Activated CD8-positive, alpha-beta memory T cell treated with anti-CD3 and anti-CD28 coated beads for 36 hours (primary cell): ENCODE data around the gene KRT71. TPM values are rescaled to one million over a fixed set of nuclear protein-coding genes. Genes with fewer than 3 reads are reported as not detected.

ENCODE experiments used
- CTCF ChIA-PET: fragments of 350-600 bp; sonication (Branson Sonifier 250); formaldehyde crosslinking; loops from one replicate; lab custom pipeline; 2021; ENCODE audit warnings: antibody characterized with exemption; lab: Charles Lee
- POLR2A ChIA-PET: fragments of 350-600 bp; sonication (Branson Sonifier 250); formaldehyde crosslinking; loops from one replicate; lab custom pipeline; 2021; ENCODE audit warnings: antibody characterized with exemption; lab: Charles Lee
- total RNA-seq, 2 experiments: library from RNA; stranded (reverse); gene quantifications; one replicate each; pipeline ENCODE4 v1.2.3, GENCODE V29; 2021

The KRT71 gene
- total RNA-seq, 2 experiments from 2014 or later: not detected

DNA sequence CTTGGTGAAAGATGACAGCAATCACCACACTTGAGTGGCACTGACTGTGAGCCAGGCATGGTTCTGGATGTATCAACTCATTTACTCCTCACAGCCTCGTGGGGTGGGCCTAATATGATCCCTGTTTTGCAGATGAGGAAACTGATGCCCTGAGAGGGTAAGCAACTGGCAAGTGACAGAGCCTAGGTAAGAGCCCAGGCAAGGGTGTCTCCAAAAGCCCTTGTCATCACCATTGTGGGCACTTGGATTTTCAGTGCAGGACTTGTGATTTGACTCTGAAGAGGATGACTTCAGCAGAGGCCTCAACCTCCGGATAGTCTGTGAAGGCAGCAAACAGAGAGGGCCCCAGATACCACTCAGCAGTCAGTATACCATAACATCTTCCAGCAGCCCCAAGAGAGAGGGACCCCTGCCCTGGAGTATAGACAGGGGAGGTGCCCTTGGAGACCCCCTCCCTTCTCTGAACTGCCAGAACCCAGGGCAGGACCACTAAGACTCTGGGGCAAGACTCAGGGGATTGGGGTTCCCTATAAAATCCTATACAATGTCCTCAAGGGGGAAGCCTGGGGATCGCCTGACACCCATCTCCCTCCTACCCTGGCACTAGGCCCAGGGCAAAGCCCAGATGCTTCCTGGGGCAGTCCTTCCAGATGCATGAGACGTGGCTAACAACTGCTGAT, 25.7 kb downstream of the KRT71 start:
- CTCF ChIA-PET: no interaction called here
- POLR2A ChIA-PET: no interaction called here

DNA sequence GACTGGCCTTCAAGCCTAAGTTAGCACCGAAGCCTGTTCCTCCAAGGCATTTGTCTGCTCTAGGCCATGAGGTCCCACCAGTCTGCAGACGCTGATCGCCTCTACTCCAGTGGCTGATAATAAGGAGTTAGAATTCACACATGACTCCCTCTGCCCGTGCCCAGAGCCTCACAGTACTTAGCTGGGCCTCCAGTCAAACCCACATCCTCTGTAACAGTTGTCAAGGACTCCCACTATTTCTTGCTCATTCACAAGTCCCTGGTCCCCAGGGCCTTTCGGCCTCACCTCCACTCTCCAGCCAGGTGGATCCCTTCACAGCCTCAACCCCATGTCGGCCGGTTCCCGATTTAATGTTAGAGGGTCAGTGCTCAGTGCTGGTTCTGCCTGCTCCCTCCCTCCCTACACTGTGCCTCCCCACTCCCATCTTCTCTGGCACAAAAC, 26.4 kb downstream of the KRT71 start:
- ChIA-PET POLR2A (no interaction called here), CTCF (no interaction called here)

DNA sequence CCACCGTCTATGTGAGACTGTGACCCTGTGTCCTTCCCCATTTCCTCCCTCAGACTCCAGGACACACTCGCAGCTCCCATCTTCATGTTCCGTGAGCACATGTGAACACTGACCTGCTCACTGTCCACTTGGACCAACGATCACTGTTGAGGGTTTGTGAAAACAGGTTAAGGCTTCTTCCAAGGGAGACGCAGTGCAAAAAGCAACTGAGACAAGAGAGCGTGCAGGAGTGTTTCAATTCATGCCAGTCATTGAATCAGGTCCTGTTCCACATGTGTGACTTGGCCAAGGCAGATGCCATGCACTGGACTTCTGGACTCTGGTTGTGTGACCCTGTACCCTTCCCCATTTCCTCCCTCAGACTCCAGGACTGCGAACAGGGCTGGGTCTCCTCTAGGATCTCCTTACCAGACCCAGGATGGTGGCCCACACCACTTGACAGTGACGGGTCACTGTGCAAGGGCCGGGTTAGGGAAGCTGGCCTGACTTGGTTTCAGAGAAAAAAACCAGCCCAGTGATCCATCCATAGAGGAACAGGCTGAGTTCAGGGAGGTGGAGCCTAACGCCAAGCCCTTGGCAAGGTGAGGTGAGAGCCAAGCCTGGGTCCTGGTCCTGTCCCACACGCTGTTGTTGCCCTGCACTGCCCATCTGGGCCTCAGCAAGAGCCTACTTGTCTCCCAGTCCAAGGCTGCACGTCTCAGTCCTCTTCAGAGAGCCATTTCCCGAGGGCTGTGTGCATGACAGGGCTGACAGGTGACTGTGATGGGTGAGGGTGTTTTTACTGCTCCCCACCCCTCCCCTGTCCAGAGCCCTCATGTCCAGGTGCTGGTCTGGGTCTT, 27.1 kb downstream of the KRT71 start:
- ChIA-PET CTCF (no interaction called here), POLR2A (no interaction called here)

DNA sequence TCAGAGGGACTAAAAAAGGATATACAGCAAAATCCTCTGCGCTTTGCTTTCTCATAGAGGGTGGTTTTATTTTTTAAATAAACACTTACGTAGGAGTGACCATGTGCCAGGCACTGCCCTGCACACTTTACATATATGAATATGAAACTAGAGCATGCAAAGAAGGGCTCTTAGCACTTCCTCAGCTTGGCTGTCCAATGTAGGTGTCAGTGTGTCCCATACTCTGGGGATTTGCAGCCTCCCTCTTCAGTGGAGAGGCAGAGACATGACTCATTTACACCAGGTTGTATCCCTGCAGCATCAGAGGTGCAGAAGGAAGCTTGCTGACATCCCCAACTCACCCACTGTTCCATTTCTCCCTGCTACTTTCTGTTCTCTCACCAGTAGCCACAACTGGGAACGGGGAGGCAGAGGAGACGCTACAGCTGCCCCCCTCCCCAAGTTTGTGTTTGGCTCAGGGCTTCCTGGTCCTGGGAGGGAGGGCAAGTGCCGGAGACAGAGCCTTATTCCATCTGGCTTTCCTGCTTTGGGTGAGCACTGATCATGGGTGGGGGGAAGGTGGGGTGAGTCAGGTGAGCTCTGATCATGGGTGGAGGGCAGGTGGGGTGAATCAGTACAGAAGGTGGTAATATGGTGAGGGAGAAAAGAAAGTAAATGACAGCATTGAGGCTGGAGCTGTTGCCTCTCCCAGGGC, 27.9 kb downstream of the KRT71 start:
- CTCF ChIA-PET: no interaction called here

DNA sequence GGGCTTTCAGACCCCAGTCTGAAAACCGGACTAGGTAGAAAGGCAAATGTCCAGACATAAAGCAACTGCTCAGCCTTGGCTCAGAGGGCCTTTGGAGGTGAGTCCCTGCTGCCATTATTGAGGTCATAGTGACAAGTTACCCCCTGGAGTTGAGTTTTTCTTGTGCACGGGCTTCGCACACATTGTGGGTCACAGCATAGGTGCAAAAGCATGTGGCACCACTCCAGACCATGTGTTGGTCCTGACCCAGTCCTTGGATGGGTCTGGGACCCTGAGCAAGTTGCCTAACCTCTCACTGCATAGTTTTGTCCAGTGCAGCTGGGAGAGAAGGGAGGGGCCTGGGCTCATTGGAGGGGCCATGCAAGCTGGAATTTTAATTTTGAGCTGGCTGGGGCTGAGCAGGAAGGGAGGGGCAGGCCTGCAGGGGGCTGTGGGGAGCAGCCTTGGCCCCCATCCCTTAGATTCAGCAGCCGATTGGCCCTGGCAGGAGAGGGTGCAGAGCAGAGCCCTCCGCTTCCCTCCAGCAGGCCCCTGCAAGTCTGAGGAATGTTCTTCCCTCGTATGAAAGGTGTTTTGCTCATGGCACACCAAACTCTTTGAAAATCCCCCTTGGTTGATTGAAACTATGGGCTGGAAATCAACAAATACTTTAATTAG, 28.6 kb downstream of the KRT71 start:
- CTCF ChIA-PET: no interaction called here
- POLR2A ChIA-PET: no interaction called here

More for the DNA sequence above, 27.9 kb downstream of the KRT71 start:
- POLR2A ChIA-PET: interaction anchor here (0.6 kb wide), 1 partner anchor 492 kb away, joined by 5 read pairs; no protein-coding TSS in a partner anchor

DNA sequence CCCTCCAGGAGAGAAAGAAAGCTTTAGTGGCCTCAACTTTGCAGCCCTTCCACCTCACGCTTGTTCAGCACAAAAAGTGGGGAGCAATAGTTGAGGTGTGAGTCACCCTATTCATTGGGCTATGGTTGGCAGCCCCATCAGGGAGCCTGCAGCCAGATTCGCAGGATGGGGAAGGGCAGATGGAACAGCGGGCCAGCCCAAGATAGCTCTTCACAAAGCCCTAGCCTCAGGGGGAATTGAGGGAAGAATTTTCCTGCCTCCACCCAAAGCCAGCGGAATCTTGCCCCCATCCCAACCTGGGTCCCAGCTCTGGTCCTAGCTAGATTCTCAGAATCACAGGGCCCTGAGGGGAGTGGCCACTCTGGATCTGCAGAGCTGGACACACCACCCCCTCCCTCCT, 29.1 kb downstream of the KRT71 start:
- POLR2A ChIA-PET: no interaction called here
- CTCF ChIA-PET: no interaction called here

DNA sequence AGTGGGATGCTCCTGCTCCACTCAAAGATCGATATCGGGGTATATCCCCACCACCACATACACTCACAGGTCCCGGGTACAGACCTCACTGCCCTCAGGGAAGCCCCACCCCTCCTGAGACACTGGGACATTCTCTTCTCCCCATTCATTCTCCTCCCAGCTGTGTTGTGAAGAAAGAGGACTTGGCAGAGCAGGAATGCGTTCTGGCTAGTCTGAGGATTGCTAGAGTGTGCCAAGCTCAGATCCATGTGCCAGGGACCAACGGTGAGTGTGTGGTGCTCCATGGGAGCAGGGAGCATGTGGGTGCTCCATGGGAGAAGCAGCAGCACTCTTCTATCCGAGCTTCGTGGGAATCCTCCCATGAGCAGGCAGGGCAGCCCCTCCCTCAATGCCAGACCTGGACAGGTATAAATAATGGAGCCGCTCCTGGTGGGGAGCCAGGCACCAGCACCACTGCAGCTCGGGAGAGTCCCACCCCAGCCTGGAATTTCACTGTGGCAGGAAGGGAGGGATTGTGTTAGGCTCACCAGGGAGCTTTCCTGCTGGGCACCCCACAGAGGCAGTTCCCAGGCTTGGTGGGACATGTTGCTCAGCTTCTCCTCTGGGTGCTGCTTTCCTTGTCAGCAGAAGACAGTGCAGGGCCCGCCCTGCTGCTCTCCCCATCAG, 30.5 kb downstream of the KRT71 start:
- CTCF ChIA-PET: no interaction called here
- POLR2A ChIA-PET: no interaction called here

DNA sequence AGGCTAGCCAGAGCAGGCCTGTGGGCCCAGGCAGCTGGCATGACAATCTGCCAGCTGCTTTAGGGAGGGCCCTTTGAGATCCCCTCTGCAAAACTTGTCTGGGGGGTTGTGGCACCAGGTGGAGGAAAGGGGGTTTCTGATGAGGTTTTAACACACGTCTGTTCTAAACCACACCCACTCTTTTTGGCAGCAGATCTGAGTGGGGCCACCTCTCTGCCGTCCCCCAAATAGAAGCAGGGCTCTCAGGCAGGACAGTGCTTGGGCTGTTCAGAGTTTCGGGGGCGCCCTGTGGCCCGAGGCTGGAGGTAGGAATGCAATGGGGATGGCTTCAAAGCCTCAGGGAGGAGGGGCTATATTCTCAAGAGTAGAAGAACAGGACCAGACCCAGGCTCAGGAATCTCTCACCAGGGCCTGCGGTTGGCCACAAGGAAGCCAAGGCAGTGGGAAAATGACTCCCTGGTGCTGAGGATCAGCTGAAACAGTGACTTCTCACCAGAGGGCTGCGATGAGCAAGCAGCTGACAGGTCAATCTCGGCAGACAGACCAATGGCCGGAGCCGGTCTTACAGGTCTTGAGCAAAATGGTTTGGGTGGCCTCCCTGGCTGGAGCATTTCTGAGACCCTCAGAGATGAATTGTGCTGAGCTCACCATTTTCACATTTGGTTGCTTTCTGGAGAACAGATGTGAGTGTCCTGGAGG, 31.2 kb downstream of the KRT71 start:
- CTCF ChIA-PET: no interaction called here

DNA sequence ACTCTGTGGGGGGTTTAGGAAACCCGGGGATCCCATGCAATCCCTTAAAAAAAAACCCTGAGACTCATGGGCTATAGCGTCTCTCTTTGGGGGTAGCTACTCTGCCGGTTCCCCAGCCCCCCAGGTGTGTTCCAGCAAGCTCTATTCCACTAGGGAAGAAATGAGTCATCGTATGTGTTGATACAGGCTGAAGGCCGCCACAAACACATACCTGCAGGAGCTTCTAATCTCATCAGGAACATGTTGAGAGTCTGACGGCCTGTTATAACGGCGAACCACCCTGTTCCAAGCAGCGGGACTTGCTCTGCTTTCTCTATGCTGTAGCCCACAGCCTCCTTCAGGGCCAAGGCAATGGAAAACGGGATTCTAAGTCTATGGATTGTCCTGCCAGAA, 31.8 kb downstream of the KRT71 start:
- CTCF ChIA-PET: interaction anchor here (0.6 kb wide), 1 partner anchor 419 kb away, joined by 3 read pairs; no protein-coding TSS in a partner anchor
- POLR2A ChIA-PET: no interaction called here

More for the DNA sequence above, 31.2 kb downstream of the KRT71 start:
- POLR2A ChIA-PET: no interaction called here

DNA sequence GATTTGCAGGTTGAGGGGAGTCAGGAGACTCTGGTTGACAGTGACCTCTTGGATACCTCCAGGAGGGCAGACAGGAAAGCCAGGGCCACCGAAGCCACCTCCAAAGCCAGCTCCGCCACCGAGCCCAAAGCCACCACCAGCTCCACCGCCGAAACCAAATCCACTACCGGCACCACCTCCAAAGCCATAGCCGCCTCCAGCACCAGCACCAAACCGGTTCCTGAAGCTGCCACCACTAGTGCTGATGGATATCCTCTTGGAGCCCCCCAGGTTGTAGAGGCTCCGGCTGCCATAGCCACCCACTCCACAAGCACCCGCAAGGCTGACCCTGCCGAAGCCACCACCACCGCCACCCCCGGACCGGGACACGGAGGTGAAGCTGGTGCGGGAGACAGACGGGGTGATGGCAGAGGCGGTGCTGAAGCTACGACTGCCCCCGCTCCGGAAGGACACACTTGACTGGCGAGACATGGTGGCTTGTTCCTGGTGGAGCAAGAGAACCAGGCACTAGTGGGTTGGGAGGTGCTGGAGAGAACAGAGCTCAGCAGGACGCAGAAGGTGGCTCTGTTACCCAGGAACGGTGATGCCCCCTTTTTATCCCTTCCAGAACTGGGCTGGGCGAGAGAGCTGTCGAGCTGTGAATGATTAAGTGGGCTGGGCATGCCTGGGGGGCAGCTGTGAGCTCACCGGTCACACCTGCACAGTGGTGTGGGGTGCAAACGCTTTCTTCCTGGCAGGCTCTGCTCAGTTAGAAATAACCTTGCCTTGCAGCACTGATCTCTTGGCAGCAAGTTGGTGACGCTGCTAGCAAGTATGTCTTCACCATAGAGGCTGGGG, 32.9 kb downstream of the KRT71 start, which contains the start of gene KRT5:
KRT5 (minus strand) TSS at position 569 of the 837 bp plus-strand sequence; CDS start at position 471, 98 bp downstream.
- ChIA-PET CTCF (interaction anchor here (0.6 kb wide), 1 partner anchor 420 kb away, joined by 3 read pairs; no protein-coding TSS in a partner anchor), POLR2A (no interaction called here)

DNA sequence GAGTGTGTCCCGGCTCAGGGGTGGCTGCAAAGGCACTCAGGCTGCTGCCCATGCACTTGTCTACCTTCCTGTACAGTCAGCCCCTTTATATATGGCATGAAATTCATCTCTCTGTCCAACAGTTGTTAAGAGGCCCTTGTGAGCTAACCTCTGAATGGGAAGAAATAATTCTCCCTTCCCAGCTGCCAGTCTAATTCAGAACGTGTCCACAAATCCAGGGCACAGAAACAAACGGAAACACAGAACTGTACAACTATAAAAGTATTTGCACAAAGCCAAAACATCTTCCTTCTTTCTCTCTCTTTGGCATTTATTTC, 33.6 kb downstream of the KRT71 start:
- CTCF ChIA-PET: no interaction called here
- POLR2A ChIA-PET: no interaction called here

DNA sequence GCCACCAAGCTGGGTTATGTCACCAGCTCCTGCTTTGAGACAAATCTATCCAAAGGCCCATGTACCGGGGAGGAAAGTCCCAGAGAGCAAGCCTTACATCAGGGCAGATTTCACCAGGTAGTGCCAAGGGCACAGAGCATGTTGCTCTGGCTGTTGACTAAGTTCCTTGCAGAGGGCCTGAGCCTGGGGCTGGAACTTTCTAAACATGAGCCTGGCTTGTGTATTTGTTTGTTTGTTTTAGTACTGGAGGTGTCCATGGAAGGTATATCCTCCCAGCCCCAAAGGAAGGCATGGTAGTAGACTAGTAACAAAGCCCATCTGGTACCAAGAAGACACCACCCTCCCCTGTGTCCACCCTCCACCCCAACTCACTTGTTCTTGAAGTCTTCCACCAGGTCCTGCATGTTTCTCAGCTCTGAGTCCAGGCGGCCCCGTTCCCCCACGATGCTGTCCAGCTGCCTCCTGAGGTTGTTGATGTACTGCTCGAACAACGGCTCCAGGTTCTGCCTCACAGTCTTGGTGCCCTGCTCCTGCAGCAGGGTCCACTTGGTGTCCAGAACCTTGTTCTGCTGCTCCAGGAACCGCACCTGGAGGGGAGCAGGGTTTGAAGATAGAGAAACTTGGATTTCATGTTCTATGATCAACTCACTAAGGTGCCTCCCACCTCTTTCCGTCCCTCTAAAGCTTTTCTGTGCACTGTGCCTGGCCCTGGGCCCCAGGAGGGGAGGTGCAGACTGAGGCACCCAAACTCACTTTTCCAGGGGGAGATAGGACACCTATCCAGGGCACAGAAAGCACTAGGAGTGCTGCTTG, 34.2 kb downstream of the KRT71 start:
- CTCF ChIA-PET: interaction anchor here (0.6 kb wide), 1 partner anchor 60 kb away, joined by 6 read pairs; no protein-coding TSS in a partner anchor
- POLR2A ChIA-PET: no interaction called here

DNA sequence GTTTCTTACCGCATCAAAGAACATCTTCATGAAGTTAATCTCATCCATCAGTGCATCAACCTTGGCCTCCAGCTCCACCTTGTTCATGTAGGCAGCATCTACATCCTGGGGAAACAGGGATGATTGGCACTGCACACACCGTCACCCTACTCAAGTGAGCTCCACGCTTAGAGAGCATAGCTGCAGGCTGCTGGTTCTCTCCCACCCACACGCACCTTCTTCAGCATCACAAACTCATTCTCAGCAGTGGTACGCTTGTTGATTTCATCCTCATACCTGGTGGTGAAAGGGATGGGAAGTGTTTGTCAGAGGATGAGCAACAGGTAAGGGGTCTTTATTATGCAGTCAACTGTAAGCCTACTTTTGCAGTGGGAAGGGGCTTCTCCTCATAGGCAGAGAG, 35.1 kb downstream of the KRT71 start:
- ChIA-PET POLR2A (no interaction called here), CTCF (interaction anchor here (0.6 kb wide), 1 partner anchor 60 kb away, joined by 6 read pairs; no protein-coding TSS in a partner anchor)

DNA sequence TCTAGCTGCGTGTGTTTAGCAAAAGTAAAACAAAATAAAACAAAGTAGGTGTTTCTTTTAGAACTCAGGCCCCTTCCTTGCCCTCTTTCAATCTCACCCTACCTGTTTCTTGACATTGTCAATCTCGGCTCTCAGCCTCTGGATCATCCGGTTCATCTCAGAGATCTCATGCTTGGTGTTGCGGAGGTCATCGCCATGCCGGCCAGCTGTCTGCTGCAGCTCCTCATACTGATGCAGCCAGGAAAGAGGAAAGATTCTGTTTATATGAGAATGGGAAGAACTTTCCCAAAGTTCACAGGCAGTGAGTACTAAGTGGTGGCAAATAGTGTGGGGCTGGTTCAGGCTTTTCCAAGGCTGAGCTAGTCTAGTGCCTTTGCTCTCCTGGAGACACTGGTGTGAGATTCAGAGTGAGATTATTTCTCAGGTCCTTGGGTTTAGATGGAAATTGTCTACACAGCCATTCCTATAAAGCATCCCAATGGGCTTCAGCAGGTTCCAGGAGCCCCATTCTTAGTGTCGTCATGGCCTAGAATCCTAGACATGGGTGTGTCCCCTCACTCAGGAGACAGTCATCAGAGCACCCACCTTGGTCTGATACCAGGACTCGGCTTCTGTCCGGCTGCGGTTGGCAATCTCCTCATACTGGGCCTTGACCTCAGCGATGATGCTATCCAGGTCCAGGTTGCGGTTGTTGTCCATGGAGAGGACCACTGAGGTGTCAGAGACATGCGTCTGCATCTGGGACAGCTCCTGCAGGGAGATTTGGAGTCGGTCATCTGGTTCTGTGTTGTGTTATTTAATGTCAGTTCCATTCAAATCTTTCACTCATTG, 35.7 kb downstream of the KRT71 start:
- CTCF ChIA-PET: interaction anchor here (0.9 kb wide), 1 partner anchor 11 kb away, joined by 3 read pairs; no protein-coding TSS in a partner anchor
- POLR2A ChIA-PET: no interaction called here

DNA sequence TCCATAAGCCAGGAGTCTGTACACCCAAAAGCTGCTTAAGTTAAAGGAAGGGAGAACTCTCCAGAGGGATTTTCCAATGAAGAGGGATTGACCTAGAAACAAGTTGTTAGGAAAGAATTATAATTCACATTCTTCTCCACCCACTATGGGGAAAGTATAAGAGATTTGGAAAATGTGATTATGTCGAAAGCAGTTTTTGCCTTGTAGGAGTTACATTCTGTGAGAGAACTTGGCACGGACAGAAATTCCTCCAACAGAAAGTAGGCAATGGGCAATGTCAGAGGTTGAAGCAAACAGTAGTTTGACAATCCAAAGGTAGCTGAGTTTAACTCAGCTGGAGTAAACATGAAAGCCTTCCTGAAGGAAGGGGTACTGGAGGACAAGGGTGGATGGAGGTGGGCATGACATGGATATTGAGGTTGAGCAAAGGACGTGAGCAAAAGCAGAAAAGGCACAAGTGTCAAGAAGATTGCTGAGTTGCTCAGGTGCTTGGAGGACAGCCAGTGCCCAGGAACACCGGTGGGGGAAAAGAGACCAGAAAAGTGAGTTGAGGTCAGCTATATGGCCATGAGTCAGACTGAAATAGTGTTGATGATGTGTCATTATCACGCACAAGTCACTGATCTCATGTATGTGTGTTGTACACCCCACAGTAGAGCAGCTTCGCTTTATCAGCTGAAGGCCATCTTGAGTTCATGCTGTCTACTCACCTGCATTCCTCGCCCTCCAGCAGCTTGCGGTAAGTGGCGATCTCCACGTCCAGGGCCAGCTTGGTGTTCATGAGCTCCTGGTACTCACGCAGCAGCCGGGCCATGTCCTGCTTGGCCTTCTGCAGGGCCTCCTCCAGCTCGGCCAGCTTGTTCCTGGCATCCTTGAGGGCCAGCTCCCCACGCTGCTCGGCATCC, 36.8 kb downstream of the KRT71 start:
- CTCF ChIA-PET: interaction anchor here (0.9 kb wide), 1 partner anchor 10 kb away, joined by 3 read pairs; no protein-coding TSS in a partner anchor
- POLR2A ChIA-PET: no interaction called here
